Stimulated activated naive CD4-positive, alpha-beta T cell (primary cell): Measurements from ENCODE around the gene CDKN2B-AS1.
A peak's percentile ranks its signal among the peaks of the same experiment; 100 is the strongest.
"Not testable (repeated sequence)": the region's sequence is repeated elsewhere in the genome, so short reads cannot be mapped to it uniquely, and the experiment has no call there.

Source experiments
- DNase-seq, 6 experiments: peaks; one replicate each; lab custom pipeline; 2025; lab: John Stamatoyannopoulos, UW

Gene CDKN2B-AS1

GRCh38 chr9:22043928-22044327 lies 49.3 kb downstream of the CDKN2B-AS1 start:
- no peak for DNase-seq

GRCh38 chr9:22044583-22044982 lies 50.0 kb downstream of the CDKN2B-AS1 start:
- no peak for DNase-seq

GRCh38 chr9:22045423-22045822 lies 50.8 kb downstream of the CDKN2B-AS1 start:
- no peak for DNase-seq

- DNase-seq: no peak
These were observed 51.8 kb downstream of the CDKN2B-AS1 start for GRCh38 chr9:22046243-22046885.

- no peak for DNase-seq
These were observed 53.0 kb downstream of the CDKN2B-AS1 start for GRCh38 chr9:22047596-22047995.

GRCh38 chr9:22049411-22049810 lies 54.8 kb downstream of the CDKN2B-AS1 start:
- no peak for DNase-seq

- peak in 2 of 6 experiments; percentile 2 to 24 for DNase-seq
These were observed 56.3 kb downstream of the CDKN2B-AS1 start for GRCh38 chr9:22050924-22051323.

GRCh38 chr9:22052376-22052945 lies 57.9 kb downstream of the CDKN2B-AS1 start:
- no peak for DNase-seq

- DNase-seq: no peak
These were observed 58.6 kb downstream of the CDKN2B-AS1 start for GRCh38 chr9:22053178-22053577.

- no peak for DNase-seq
These were observed 59.5 kb downstream of the CDKN2B-AS1 start for GRCh38 chr9:22054076-22054475.

- DNase-seq: no peak
These were observed 59.9 kb downstream of the CDKN2B-AS1 start for GRCh38 chr9:22054529-22054928.

GRCh38 chr9:22055090-22055489 lies 60.5 kb downstream of the CDKN2B-AS1 start:
- no peak for DNase-seq

- no peak for DNase-seq
These were observed 61.8 kb downstream of the CDKN2B-AS1 start for GRCh38 chr9:22056402-22056801.

GRCh38 chr9:22057972-22058371 lies 63.4 kb downstream of the CDKN2B-AS1 start:
- DNase-seq: not testable (repeated sequence)

- DNase-seq: no peak
These were observed 66.3 kb downstream of the CDKN2B-AS1 start for GRCh38 chr9:22060831-22061383.

GRCh38 chr9:22064957-22065356 lies 70.4 kb downstream of the CDKN2B-AS1 start:
- DNase-seq: no peak

- DNase-seq: peak in 1 of 6 experiments; percentile 10
These were observed 71.0 kb downstream of the CDKN2B-AS1 start for GRCh38 chr9:22065431-22066200.

- no peak for DNase-seq
These were observed 72.6 kb downstream of the CDKN2B-AS1 start for GRCh38 chr9:22067196-22067595.

- DNase-seq: no peak
These were observed 73.8 kb downstream of the CDKN2B-AS1 start for GRCh38 chr9:22068369-22068768.

GRCh38 chr9:22073349-22073748 lies 78.8 kb downstream of the CDKN2B-AS1 start:
- no peak for DNase-seq

GRCh38 chr9:22078081-22078480 lies 83.5 kb downstream of the CDKN2B-AS1 start:
- no peak for DNase-seq

- DNase-seq: peak in 4 of 6 experiments; percentile 3 to 48 (median 31)
These were observed 85.3 kb downstream of the CDKN2B-AS1 start for GRCh38 chr9:22079873-22080341.
